HepG2 (cell line): ENCODE data around the gene NFYC. TPM values are rescaled to one million over a fixed set of nuclear protein-coding genes. Genes with fewer than 3 reads are reported as not detected.
A peak's percentile ranks its signal among the peaks of the same experiment; 100 is the strongest.

ENCODE experiments used
- ATAC-seq: fragments of 200-7000 bp; cut with Tn5 transposase; 3 replicates; pipeline ENCODE4 v1.9.1; 2020; ENCODE audit warnings: mild to moderate bottlenecking, moderate library complexity
- BruUV-seq: library from RNA; stranded (reverse); fragments of 400-500 nt; replicated peaks from 2 replicates; lab custom pipeline; 2021; lab: Mats Ljungman, UMichigan
- CTCF ChIA-PET: fragments of 300-600 bp; formaldehyde crosslinking; extraction: SDS; loops from one replicate; lab custom pipeline; 2021; ENCODE audit warnings: low total read pairs, inconsistent platforms, low intra/inter-chr PET ratio; lab: Yijun Ruan, JAX
- POLR2A ChIA-PET: fragments of 350-600 bp; sonication (Branson Sonifier 250); formaldehyde crosslinking; loops from one replicate; lab custom pipeline; 2020; ENCODE audit warnings: antibody characterized with exemption, inconsistent platforms; lab: Yijun Ruan, JAX
- DNase-seq: peaks from one replicate; pipeline ENCODE4 v3.0.0-alpha.2; 2015; ENCODE audit warnings: low spot score
- FAIRE-seq: peaks from 3 replicates; lab custom pipeline; 2011; peaks lifted over from hg19 to GRCh38; lab: Jason Lieb, UNC
- H2AFZ ChIP-seq: one replicate; pipeline ENCODE4 v1.6.1; 2011; ENCODE audit warnings: low read length, inconsistent platforms
- H3K27ac ChIP-seq: fragments of 300-600 bp; 3 replicates; pipeline ENCODE4 v1.8.0; 2011; ENCODE audit warnings: mixed run types, mild to moderate bottlenecking, mixed read lengths, low read length, inconsistent platforms; ENCODE audit not compliant: insufficient read depth; ENCODE audit errors: extremely low read length
- H3K27me3 ChIP-seq, 2 experiments: fragments of 200-600 bp in 1 of 2; 2 replicates in 1 of 2; 3 replicates in 1 of 2; pipeline versions ENCODE4 v1.6.0 to v1.8.0; 2011; ENCODE audit warnings: low read length in 2 of 2, mild to moderate bottlenecking in 2 of 2, moderate library complexity in 2 of 2, inconsistent platforms in 1 of 2; ENCODE audit not compliant: insufficient read depth in 2 of 2, control insufficient read depth in 1 of 2
- H3K36me3 ChIP-seq, 2 experiments: fragments of 200-600 bp in 1 of 2; replicated peaks in 1 of 2; 2 replicates in 1 of 2; 3 replicates in 1 of 2; pipeline versions ENCODE4 v1.5.1 to v1.8.0; 2011; ENCODE audit warnings: low read length in 2 of 2, inconsistent platforms in 1 of 2; ENCODE audit not compliant: insufficient read depth in 2 of 2, control insufficient read depth in 1 of 2
- H3K4me1 ChIP-seq: 2 replicates; pipeline ENCODE4 v1.5.1; 2012; ENCODE audit warnings: low read length, inconsistent platforms; ENCODE audit not compliant: insufficient read depth
- H3K4me2 ChIP-seq: 2 replicates; pipeline ENCODE4 v1.6.0; 2011; ENCODE audit warnings: low read depth, low read length, inconsistent platforms
- H3K4me3 ChIP-seq, 3 experiments: fragments of 200-600 bp in 1 of 3; sonication (generic), shearing (Covaris generic) in 1 of 3; replicated peaks in 1 of 3; 2 replicates each; pipeline ENCODE4 v1.5.1; 2011 to 2016; ENCODE audit warnings: low read length in 3 of 3, inconsistent platforms in 2 of 3, low read depth in 2 of 3, mild to moderate bottlenecking in 2 of 3, control low read depth in 1 of 3, mixed read lengths in 1 of 3; ENCODE audit not compliant: insufficient read depth in 1 of 3
- H3K79me2 ChIP-seq: one replicate; pipeline ENCODE4 v1.6.1; 2011; ENCODE audit warnings: low read length, inconsistent platforms; ENCODE audit not compliant: insufficient read depth
- H3K9ac ChIP-seq: 2 replicates; pipeline ENCODE4 v1.6.0; 2011; ENCODE audit warnings: mild to moderate bottlenecking, low read depth, low read length, inconsistent platforms; ENCODE audit not compliant: insufficient read depth
- H3K9me3 ChIP-seq: 2 replicates; pipeline ENCODE4 v1.5.1; 2012; ENCODE audit warnings: mild to moderate bottlenecking, low read length
- H4K20me1 ChIP-seq: 2 replicates; pipeline ENCODE4 v1.6.0; 2011; ENCODE audit warnings: inconsistent platforms, mild to moderate bottlenecking, low read length, moderate library complexity; ENCODE audit not compliant: insufficient read depth
- CHCHD3 ChIP-seq: sonication (generic); formaldehyde crosslinking; IDR thresholded peaks from 2 replicates; pipeline ENCODE4 v1.8.0; 2022; ENCODE audit warnings: mild to moderate bottlenecking, missing genetic modification reagents, moderate library complexity
- FOXJ3 ChIP-seq: sonication (generic); formaldehyde crosslinking; IDR thresholded peaks from 2 replicates; pipeline ENCODE4 v1.4.0; 2020; ENCODE audit warnings: missing genetic modification reagents, mild to moderate bottlenecking, borderline replicate concordance
- MXD3 ChIP-seq: IDR thresholded peaks from 2 replicates; pipeline ENCODE4 v1.6.1; 2016; ENCODE audit warnings: mild to moderate bottlenecking, missing biosample characterization, missing genetic modification reagents
- PHB2 ChIP-seq: fragments of 450-650 bp; IDR thresholded peaks from 2 replicates; pipeline ENCODE4 v1.6.1; 2018; ENCODE audit not compliant: partially characterized antibody
- SYNCRIP ChIP-seq: fragments of 200-400 bp; formaldehyde crosslinking; IDR thresholded peaks from 2 replicates; pipeline ENCODE4 v1.6.1; 2018; ENCODE audit warnings: mild to moderate bottlenecking, low read depth, low read length; ENCODE audit not compliant: insufficient read depth
- ZNF10 ChIP-seq: sonication (generic); formaldehyde crosslinking; IDR thresholded peaks from 2 replicates; pipeline ENCODE4 v1.4.0; 2020; ENCODE audit warnings: mild to moderate bottlenecking, low read depth, missing genetic modification reagents, borderline replicate concordance
- ZNF292 ChIP-seq: sonication (generic); formaldehyde crosslinking; IDR thresholded peaks from 2 replicates; pipeline ENCODE4 v1.8.1; 2022; ENCODE audit warnings: mild to moderate bottlenecking, low read depth, missing genetic modification reagents, borderline replicate concordance
- ZNF34 ChIP-seq: sonication (generic); formaldehyde crosslinking; IDR thresholded peaks from 2 replicates; pipeline ENCODE4 v1.4.0; 2020; ENCODE audit warnings: mild to moderate bottlenecking, missing genetic modification reagents, borderline replicate concordance
- ZNF556 ChIP-seq: sonication (generic); formaldehyde crosslinking; IDR thresholded peaks from 2 replicates; pipeline ENCODE4 v1.4.0; 2020; ENCODE audit warnings: mild to moderate bottlenecking, missing genetic modification reagents, borderline replicate concordance
- ZNF652 ChIP-seq: IDR thresholded peaks from 2 replicates; pipeline ENCODE4 v1.6.1; 2016; ENCODE audit warnings: low read depth, borderline replicate concordance
- ZNF768 ChIP-seq: sonication (generic); formaldehyde crosslinking; IDR thresholded peaks from 2 replicates; pipeline ENCODE4 v1.4.0; 2020; ENCODE audit warnings: missing genetic modification reagents
- ZNF780A ChIP-seq: sonication (generic); formaldehyde crosslinking; IDR thresholded peaks from 2 replicates; pipeline ENCODE4 v1.8.0; 2022; ENCODE audit warnings: mild to moderate bottlenecking, missing genetic modification reagents, moderate library complexity
- WGBS: methylation state at CpG from one replicate; pipeline ENCODE4 v1.1.6; 2017; ENCODE audit warnings: low lambda C conversion rate; 5-methylcytosine and 5-hydroxymethylcytosine counted together
- in situ Hi-C: cut with HindIII; loops from 2 replicates; pipeline ENCODE4 v1.10.0; 2017; ENCODE audit warnings: low pct_unique_long_range_greater_than_20kb; ENCODE audit not compliant: extremely low pct_ligation_motif_present
- intact Hi-C: fragments of 100-400 bp; cut with micrococcal nuclease; formaldehyde crosslinking; loops from one replicate; pipeline ENCODE4 v1.10.0; 2022; ENCODE audit not compliant: unreplicated experiment
- polyA plus RNA-seq, 8 experiments: library from polyadenylated mRNA; depleted of rRNA in 3 of 8; stranded (reverse) in 7 of 8; unstranded in 1 of 8; fragments of >200 nt; fragmentation: Illumina TruSeq in 4 of 8; extraction: Trizol in 4 of 8; gene quantifications; 2 replicates each; pipeline versions ENCODE4 v1.2.1 to v1.2.3, GENCODE V29; 2011 to 2016; ENCODE audit warnings: low read depth in 4 of 8, missing spikeins in 1 of 8, mixed read lengths in 1 of 8; ENCODE audit not compliant: insufficient read depth in 1 of 8
- total RNA-seq, 5 experiments: library from RNA; depleted of rRNA; stranded (reverse); fragments of >200 nt; fragmentation: Illumina TruSeq; extraction: Trizol; gene quantifications; 2 replicates each; pipeline ENCODE4 v1.2.3, GENCODE V29; 2016; ENCODE audit warnings: low read depth in 1 of 5

NFYC gene
- total and polyA plus RNA-seq, 2 of the 13 experiments (the other 11 are each of a cell fraction or from before 2014, with no cell fraction given), result 33.9 to 73.7 TPM

DNA sequence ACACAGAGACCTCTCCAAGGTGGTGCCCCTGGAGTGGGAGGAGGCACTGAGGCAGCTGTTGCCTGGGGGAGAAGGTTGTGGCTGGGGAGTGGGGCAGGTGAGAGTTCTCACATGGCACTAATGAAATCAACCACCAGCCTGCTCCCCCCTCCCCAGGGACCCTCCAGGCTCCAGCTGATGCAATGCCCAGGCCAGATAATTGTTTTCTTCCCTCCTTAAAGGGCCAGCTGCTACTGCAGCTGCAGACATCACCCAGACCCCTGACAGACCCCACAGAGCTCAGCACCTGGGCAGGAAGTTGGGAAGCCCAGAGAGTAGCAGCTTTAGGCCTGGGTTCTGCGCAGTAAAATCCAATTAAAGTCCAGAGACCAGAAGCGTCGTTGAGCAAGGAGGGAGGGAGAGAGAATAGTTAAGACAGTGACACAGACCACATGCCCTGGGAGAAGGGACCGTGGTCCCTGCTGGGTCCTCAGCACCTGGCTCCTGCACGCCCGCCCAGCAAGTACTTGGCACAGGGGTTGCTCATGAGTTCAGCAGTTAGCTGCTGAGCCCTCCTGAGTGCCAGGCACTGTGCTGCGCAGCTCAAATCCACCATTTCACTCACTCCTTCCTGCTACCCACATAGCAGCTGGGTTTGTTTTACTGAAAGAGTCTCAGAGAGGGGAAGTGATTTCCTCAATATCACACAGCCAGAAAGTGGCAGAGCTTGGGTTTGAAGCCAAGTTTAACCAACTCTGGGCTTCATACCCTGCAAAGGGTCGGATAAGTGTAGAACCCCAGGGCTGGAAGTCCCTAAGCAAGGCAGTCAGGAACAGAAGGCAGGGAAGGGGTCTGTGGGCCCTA lies 28.0 kb upstream of the NFYC start (continued):
- TF ChIP-seq SYNCRIP (no peak), ZNF292 (CRISPR knock-in tag) (no peak), ZNF10 (CRISPR knock-in tag) (no peak), ZNF768 (peak; percentile 72), CHCHD3 (CRISPR knock-in tag) (no peak), PHB2 (no peak), FOXJ3 (CRISPR knock-in tag) (no peak)

DNA sequence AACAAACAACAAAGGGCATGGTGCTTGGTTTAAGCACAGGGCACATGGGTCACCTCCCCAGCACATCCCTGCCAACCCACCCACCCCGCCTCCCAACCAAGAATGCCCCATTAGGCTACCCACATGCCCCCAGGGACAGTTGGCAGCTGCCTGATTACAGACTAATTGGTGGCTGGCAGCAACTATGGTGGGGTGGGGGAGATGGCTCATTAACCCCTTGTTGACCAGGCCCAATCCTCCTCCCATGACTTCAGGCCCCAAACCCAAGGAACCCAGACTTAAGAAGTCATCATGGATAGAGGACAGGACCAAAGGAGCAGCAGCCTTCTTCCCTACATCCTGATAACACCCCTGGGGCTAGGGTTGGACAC lies 27.4 kb upstream of the NFYC start:
- no peak for FAIRE-seq
- no peak for ATAC-seq
- POLR2A ChIA-PET, result interaction anchor here (1.9 kb wide), 1 partner anchor 27 kb away, joined by 12 read pairs; the partner anchor contains the start of gene NFYC
- Histone ChIP-seq H2AFZ (no peak overlapping the region), H3K4me2 (no peak overlapping the region; the same call in 1 of the 2 replicates), H3K4me1 (peaks cover 47% of the 10 kb centered on the region), H3K9ac (no peak overlapping the region), H3K36me3 (no peaks in the 10 kb centered on the region), H4K20me1 (no peaks in the 10 kb centered on the region), H3K9me3 (no peaks in the 10 kb centered on the region), H3K27ac (no peak overlapping the region), H3K27me3 (no peaks in the 10 kb centered on the region; a peak in 2 of 5 replicates), H3K4me3 (no peak overlapping the region), H3K79me2 (no peaks in the 10 kb centered on the region)
- DNase-seq, result no peak
- WGBS, result no CpG with 5 or more reads among the region's 1 CpG
- intact Hi-C loops (no loop called here), in situ Hi-C loops (loop anchor here (10.0 kb wide), 1 partner anchor 49 kb away; no protein-coding TSS in a partner anchor)
- no peak for TF ChIP-seq ZNF556 (CRISPR knock-in tag)
- TF ChIP-seq MXD3 (CRISPR knock-in tag), result no peak
- TF ChIP-seq ZNF780A (CRISPR knock-in tag), result no peak
- no peak for TF ChIP-seq ZNF34
- TF ChIP-seq ZNF652 (CRISPR knock-in tag), result peak; percentile 66
- BruUV-seq, result no TSS peak
- CTCF ChIA-PET, result no interaction called here
